Hematopoietic multipotent progenitor cell treated with erythropoietin and hydrocortisone succinate and interleukin-3 and kit ligand, for 4 days (in vitro differentiated cells): Measurements from ENCODE around the gene OR6K3.
A peak's percentile ranks its signal among the peaks of the same experiment; 100 is the strongest.
"Not testable (repeated sequence)": the region's sequence is repeated elsewhere in the genome, so short reads cannot be mapped to it uniquely, and the experiment has no call there.

Experiments
- DNase-seq: peaks from one replicate; pipeline ENCODE4 v3.0.0-alpha.2; 2015

OR6K3 gene

GRCh38 chr1:158720620-158721019, at the start of gene OR6K3:
Gene OR6K3, minus strand, starts transcription at chr1:158720720. Its CDS starts 2,605 bp downstream, at chr1:158718115.
- DNase-seq = no peak

- DNase-seq = no peak
Measured at GRCh38 chr1:158754420-158754819, 33.9 kb upstream of the OR6K3 start, which contains the start of gene OR6K6. Gene OR6K6, plus strand, starts transcription at chr1:158754720. Its CDS starts 168 bp downstream, at chr1:158754888.

GRCh38 chr1:158752155-158752712, 31.7 kb upstream of the OR6K3 start:
- no peak for DNase-seq

GRCh38 chr1:158735848-158736247, 15.3 kb upstream of the OR6K3 start:
- DNase-seq = no peak

GRCh38 chr1:158732524-158732923, 12.0 kb upstream of the OR6K3 start:
- DNase-seq = peak; percentile 34

- no peak for DNase-seq
Measured at GRCh38 chr1:158731707-158732106, 11.2 kb upstream of the OR6K3 start.

GRCh38 chr1:158730453-158730852, 9.9 kb upstream of the OR6K3 start:
- DNase-seq = no peak

- DNase-seq = peak; percentile 27
Measured at GRCh38 chr1:158728510-158729225, 8.1 kb upstream of the OR6K3 start.

GRCh38 chr1:158724442-158724841, 3.9 kb upstream of the OR6K3 start:
- DNase-seq = no peak

GRCh38 chr1:158719664-158720063, 856 bp downstream of the OR6K3 start:
- no peak for DNase-seq

GRCh38 chr1:158717344-158717743, 3.2 kb downstream of the OR6K3 start:
- no peak for DNase-seq

GRCh38 chr1:158716335-158716734, 4.2 kb downstream of the OR6K3 start:
- no peak for DNase-seq

- DNase-seq = no peak
Measured at GRCh38 chr1:158714754-158715153, 5.8 kb downstream of the OR6K3 start.

- no peak for DNase-seq
Measured at GRCh38 chr1:158711098-158711497, 9.4 kb downstream of the OR6K3 start.

GRCh38 chr1:158706096-158706495, 14.4 kb downstream of the OR6K3 start:
- DNase-seq = no peak

GRCh38 chr1:158700552-158700951, 20.0 kb downstream of the OR6K3 start, which contains the start of gene OR6K2:
Gene OR6K2, minus strand, starts transcription at chr1:158700652. Its CDS starts 0 bp downstream, at chr1:158700652.
- DNase-seq = no peak

GRCh38 chr1:158694596-158694995, 25.9 kb downstream of the OR6K3 start:
- no peak for DNase-seq

- DNase-seq = no peak
Measured at GRCh38 chr1:158692356-158692755, 28.2 kb downstream of the OR6K3 start.

- peak; percentile 93 for DNase-seq
Measured at GRCh38 chr1:158691907-158692306, 28.6 kb downstream of the OR6K3 start.

- not testable (repeated sequence) for DNase-seq
Measured at GRCh38 chr1:158691149-158691548, 29.4 kb downstream of the OR6K3 start.

GRCh38 chr1:158689875-158690274, 30.6 kb downstream of the OR6K3 start:
- DNase-seq = no peak

- DNase-seq = peak; percentile 90
Measured at GRCh38 chr1:158689110-158689509, 31.4 kb downstream of the OR6K3 start.

GRCh38 chr1:158688343-158688742, 32.2 kb downstream of the OR6K3 start:
- not testable (repeated sequence) for DNase-seq

GRCh38 chr1:158687037-158687436, 33.5 kb downstream of the OR6K3 start:
- DNase-seq = no peak
